Activated naive CD8-positive, alpha-beta T cell (primary cell): ENCODE data around the gene PLXDC2.
"Not testable (repeated sequence)": the region's sequence is repeated elsewhere in the genome, so short reads cannot be mapped to it uniquely, and the experiment has no call there.

Source experiments
- H3K27ac Mint-ChIP-seq: one replicate; pipeline ENCODE4 v1.8.0; 2021; ENCODE audit warnings: mixed read lengths
- H3K27me3 Mint-ChIP-seq: one replicate; pipeline ENCODE4 v1.8.0; 2021; ENCODE audit warnings: mixed read lengths
- H3K36me3 Mint-ChIP-seq: one replicate; pipeline ENCODE4 v1.8.0; 2021; ENCODE audit warnings: mixed read lengths
- H3K4me1 Mint-ChIP-seq: one replicate; pipeline ENCODE4 v1.8.0; 2021; ENCODE audit warnings: low read depth, mixed read lengths
- H3K4me3 Mint-ChIP-seq: one replicate; pipeline ENCODE4 v1.8.0; 2021; ENCODE audit warnings: mild to moderate bottlenecking, mixed read lengths
- H3K9me3 Mint-ChIP-seq: one replicate; pipeline ENCODE4 v1.8.0; 2021; ENCODE audit warnings: low read depth, mixed read lengths

The PLXDC2 gene

GRCh38 chr10:19816411-19817230, at the start of gene PLXDC2:
Gene PLXDC2, plus strand, starts transcription at chr10:19816432.
- H3K9me3 Mint-ChIP-seq, result no peaks in the 10 kb centered on the region
- H3K27me3 Mint-ChIP-seq, result peaks cover 25% of the 10 kb centered on the region
- H3K27ac Mint-ChIP-seq, result no peak within 1 kb of the TSS
- peaks cover 13% of the 10 kb centered on the region for H3K4me1 Mint-ChIP-seq
- no peaks in the 10 kb centered on the region for H3K36me3 Mint-ChIP-seq
- peak within 1 kb of the TSS; percentile 13 for H3K4me3 Mint-ChIP-seq

- no peak overlapping the region for H3K27ac Mint-ChIP-seq
Observed at GRCh38 chr10:19767876-19768275, 48.4 kb upstream of the PLXDC2 start.

GRCh38 chr10:19769826-19770225, 46.4 kb upstream of the PLXDC2 start:
- H3K4me1 Mint-ChIP-seq, H3K4me3 Mint-ChIP-seq: not testable (repeated sequence)

More at GRCh38 chr10:19767876-19768275, 48.4 kb upstream of the PLXDC2 start:
- no peaks in the 10 kb centered on the region for H3K36me3 Mint-ChIP-seq
- H3K4me3 Mint-ChIP-seq, result no peak overlapping the region
- no peaks in the 10 kb centered on the region for H3K27me3 Mint-ChIP-seq
- H3K9me3 Mint-ChIP-seq, result peaks cover 3% of the 10 kb centered on the region
- no peaks in the 10 kb centered on the region for H3K4me1 Mint-ChIP-seq

GRCh38 chr10:19772972-19773371, 43.3 kb upstream of the PLXDC2 start:
- no peaks in the 10 kb centered on the region for H3K9me3 Mint-ChIP-seq
- no peaks in the 10 kb centered on the region for H3K27me3 Mint-ChIP-seq
- H3K4me3 Mint-ChIP-seq, result no peak overlapping the region
- H3K36me3 Mint-ChIP-seq, result no peaks in the 10 kb centered on the region
- no peaks in the 10 kb centered on the region for H3K4me1 Mint-ChIP-seq
- no peak overlapping the region for H3K27ac Mint-ChIP-seq

More at GRCh38 chr10:19769826-19770225, 46.4 kb upstream of the PLXDC2 start:
- H3K36me3 Mint-ChIP-seq, H3K9me3 Mint-ChIP-seq, H3K27me3 Mint-ChIP-seq, H3K27ac Mint-ChIP-seq: not testable (repeated sequence)

DNA sequence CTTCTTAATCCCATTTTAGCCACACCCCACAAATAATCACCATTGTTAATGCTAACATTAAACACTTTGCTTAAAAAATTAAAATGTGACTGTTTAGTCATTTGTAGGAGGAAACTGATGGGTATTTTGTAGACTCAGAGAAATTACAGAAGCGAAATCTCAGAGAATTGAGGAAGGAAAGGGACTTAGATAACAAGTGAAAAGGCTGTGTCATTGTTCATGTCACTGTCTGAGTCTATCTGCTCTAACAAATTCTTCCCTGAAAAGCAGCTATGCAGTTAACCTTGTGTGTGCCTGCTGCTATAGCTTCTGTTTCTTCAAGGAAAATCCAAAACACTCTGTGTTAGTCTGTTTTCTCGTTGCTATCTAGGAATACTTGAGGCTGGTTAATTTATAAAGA, 40.9 kb upstream of the PLXDC2 start:
- Mint-ChIP-seq H3K4me3 (no peak overlapping the region), H3K27ac (no peak overlapping the region), H3K27me3 (no peaks in the 10 kb centered on the region), H3K4me1 (no peaks in the 10 kb centered on the region), H3K9me3 (no peaks in the 10 kb centered on the region), H3K36me3 (no peaks in the 10 kb centered on the region)

- no peak overlapping the region for H3K4me3 Mint-ChIP-seq
- peaks cover 5% of the 10 kb centered on the region for H3K9me3 Mint-ChIP-seq
- H3K27me3 Mint-ChIP-seq, result no peaks in the 10 kb centered on the region
- H3K27ac Mint-ChIP-seq, result no peak overlapping the region
- no peaks in the 10 kb centered on the region for H3K4me1 Mint-ChIP-seq
- no peaks in the 10 kb centered on the region for H3K36me3 Mint-ChIP-seq
Observed at GRCh38 chr10:19777806-19778205, 38.4 kb upstream of the PLXDC2 start.

DNA sequence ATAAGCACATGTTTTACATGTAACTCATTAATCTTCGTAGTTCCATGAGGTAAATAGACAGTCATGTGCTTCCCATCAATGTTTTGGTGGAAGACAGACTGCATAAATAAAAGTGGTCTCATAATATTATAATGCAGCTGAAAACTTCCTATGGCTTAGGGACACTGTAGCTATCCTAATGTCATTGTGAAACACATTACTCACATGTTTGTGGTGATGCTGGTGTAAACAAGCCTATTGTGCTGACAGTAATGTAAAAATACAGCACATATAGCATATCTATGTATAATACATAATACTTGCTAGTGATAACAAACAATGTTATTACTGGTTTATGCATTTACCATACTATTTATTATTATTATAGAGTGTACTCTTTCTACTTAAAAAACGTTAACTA, 37.2 kb upstream of the PLXDC2 start:
- Mint-ChIP-seq H3K4me3 (no peak overlapping the region), H3K36me3 (no peaks in the 10 kb centered on the region), H3K27me3 (no peaks in the 10 kb centered on the region), H3K9me3 (peaks cover 5% of the 10 kb centered on the region), H3K4me1 (no peaks in the 10 kb centered on the region), H3K27ac (no peak overlapping the region)

DNA sequence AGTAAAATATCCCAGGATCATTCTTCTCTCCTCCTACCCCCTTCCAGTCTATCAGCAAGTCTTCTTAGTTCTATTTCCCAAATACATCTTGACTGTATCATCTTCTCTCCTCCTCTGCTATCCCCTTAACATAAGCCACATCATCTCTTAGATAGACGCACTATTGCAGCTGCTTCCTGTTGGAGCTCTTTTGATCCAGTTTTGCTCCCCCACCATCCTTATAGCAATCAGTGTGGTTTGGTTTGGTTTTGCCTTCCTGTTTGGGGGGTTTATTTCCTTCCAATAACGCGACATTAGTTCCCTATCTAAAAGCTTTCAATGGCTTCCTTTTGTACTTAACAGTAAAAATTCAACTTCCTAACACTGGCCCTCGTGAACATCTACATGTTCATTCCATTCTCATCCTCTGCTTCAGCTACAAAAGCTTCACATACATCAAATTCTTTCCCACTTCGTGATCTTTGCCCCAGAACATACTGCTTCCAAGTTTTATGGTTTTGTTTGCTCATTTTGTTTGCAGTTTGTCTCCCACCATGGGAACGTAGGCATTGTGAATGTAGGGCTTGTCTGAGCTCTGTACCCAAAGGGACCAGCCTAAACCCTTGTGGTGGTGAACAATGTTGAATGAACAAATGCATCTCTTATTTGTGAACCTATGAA, 33.7 kb upstream of the PLXDC2 start:
- no peak overlapping the region for H3K27ac Mint-ChIP-seq

DNA sequence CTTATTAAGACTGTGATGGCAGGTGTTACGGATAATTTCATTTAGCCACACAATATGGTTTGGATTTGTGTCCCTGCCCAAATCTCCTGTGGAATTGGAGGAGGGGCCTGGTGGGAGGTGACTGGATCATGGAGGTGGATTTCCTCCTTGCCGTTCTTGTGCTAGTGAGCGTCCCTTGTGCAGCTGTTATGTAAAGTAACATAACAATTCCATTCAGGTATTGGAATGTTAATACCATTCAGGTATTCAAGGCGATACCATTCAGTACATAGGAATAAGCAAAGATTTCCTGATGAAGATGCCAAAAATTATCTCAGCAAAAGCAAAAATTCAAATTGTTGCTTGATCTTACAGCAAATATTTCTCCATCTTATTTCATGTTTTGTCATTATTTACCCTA, 32.5 kb upstream of the PLXDC2 start:
- H3K36me3 Mint-ChIP-seq, result no peaks in the 10 kb centered on the region

More for the DNA sequence above, 33.7 kb upstream of the PLXDC2 start:
- no peaks in the 10 kb centered on the region for H3K4me1 Mint-ChIP-seq
- no peak overlapping the region for H3K4me3 Mint-ChIP-seq
- no peaks in the 10 kb centered on the region for H3K36me3 Mint-ChIP-seq
- H3K9me3 Mint-ChIP-seq, result peaks cover 5% of the 10 kb centered on the region
- H3K27me3 Mint-ChIP-seq, result no peaks in the 10 kb centered on the region

GRCh38 chr10:19785366-19785765, 30.9 kb upstream of the PLXDC2 start:
- no peak overlapping the region for H3K4me3 Mint-ChIP-seq
- H3K27ac Mint-ChIP-seq, result no peak overlapping the region
- no peaks in the 10 kb centered on the region for H3K4me1 Mint-ChIP-seq
- peaks cover 5% of the 10 kb centered on the region for H3K9me3 Mint-ChIP-seq
- H3K27me3 Mint-ChIP-seq, result no peaks in the 10 kb centered on the region
- no peaks in the 10 kb centered on the region for H3K36me3 Mint-ChIP-seq

More for the DNA sequence above, 32.5 kb upstream of the PLXDC2 start:
- Mint-ChIP-seq H3K27me3 (no peaks in the 10 kb centered on the region), H3K27ac (no peak overlapping the region), H3K9me3 (peaks cover 5% of the 10 kb centered on the region), H3K4me3 (no peak overlapping the region), H3K4me1 (no peaks in the 10 kb centered on the region)

DNA sequence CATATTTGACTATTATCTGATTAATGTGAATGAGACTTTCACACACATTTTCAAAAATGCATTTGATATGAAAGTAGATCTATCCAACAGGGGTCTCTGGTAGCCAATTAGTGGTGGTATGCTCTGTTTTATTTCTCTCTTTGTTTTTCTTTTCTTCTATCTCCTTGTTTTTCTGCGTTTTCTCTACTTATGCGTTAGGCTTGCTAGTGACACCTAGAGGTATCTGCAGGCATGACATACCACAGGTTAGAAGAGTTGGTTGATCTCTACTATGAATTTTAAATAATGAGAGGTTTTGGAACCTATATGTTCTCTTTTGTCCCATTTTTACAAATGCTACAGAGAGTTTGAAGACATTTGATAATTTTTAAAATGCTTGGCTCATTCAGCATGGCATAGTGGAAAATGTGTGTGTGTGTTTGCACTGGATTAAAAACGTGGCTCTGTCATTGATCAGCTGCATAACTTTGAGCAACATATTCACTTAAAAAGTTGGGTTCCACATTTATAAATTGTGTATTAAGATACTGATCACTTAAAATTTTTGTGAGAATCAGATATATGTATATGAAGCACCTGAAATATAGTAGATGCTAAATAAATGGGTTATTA, 28.1 kb upstream of the PLXDC2 start:
- Mint-ChIP-seq H3K27ac (no peak overlapping the region), H3K27me3 (no peaks in the 10 kb centered on the region), H3K9me3 (no peaks in the 10 kb centered on the region), H3K4me1 (no peaks in the 10 kb centered on the region), H3K36me3 (no peaks in the 10 kb centered on the region), H3K4me3 (no peak overlapping the region)

GRCh38 chr10:19788902-19789301, 27.3 kb upstream of the PLXDC2 start:
- Mint-ChIP-seq H3K4me3 (no peak overlapping the region), H3K36me3 (no peaks in the 10 kb centered on the region), H3K27me3 (no peaks in the 10 kb centered on the region), H3K9me3 (no peaks in the 10 kb centered on the region), H3K27ac (no peak overlapping the region), H3K4me1 (no peaks in the 10 kb centered on the region)

- no peaks in the 10 kb centered on the region for H3K27me3 Mint-ChIP-seq
- H3K9me3 Mint-ChIP-seq, result no peaks in the 10 kb centered on the region
- H3K27ac Mint-ChIP-seq, result no peak overlapping the region
- H3K36me3 Mint-ChIP-seq, result no peaks in the 10 kb centered on the region
- no peaks in the 10 kb centered on the region for H3K4me1 Mint-ChIP-seq
- H3K4me3 Mint-ChIP-seq, result no peak overlapping the region
Observed at GRCh38 chr10:19789607-19790006, 26.6 kb upstream of the PLXDC2 start.

GRCh38 chr10:19791032-19791431, 25.2 kb upstream of the PLXDC2 start:
- Mint-ChIP-seq H3K36me3 (no peaks in the 10 kb centered on the region), H3K4me1 (no peaks in the 10 kb centered on the region), H3K27me3 (no peaks in the 10 kb centered on the region), H3K9me3 (no peaks in the 10 kb centered on the region), H3K4me3 (no peak overlapping the region), H3K27ac (no peak overlapping the region)

GRCh38 chr10:19795684-19796083, 20.5 kb upstream of the PLXDC2 start:
- Mint-ChIP-seq H3K4me3 (no peak overlapping the region), H3K27ac (no peak overlapping the region), H3K36me3 (no peaks in the 10 kb centered on the region), H3K9me3 (no peaks in the 10 kb centered on the region), H3K27me3 (no peaks in the 10 kb centered on the region), H3K4me1 (no peaks in the 10 kb centered on the region)
